ENCODE measurements around the gene TNS3.

The TNS3 gene

DNA sequence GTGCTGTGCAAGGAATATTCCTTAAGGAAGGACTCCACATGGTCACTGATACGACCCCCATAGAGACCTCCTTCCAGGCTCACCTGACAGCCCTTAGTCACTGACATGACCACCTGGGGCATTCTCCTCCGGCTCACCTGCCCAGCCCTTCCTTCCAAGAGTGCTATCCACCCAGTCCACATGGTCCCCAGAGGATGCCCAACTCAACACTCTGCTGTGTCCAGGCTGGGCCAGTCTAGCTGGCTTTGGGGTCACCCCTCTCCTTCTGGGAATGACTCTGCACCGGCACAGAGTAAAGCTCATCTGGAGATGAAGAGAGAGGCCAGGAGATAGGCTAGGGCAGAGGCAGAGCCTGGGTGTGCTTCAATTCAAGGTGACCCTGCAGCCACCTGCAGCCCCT, 300.8 kb downstream of the TNS3 start:
- Histone ChIP-seq H3K9me3 (ENCODE audit: low read length) (no peaks in the 10 kb centered on the region), H3K27me3 (ENCODE audit: insufficient read depth, low read length) (no peaks in the 10 kb centered on the region), H3K4me3 (ENCODE audit: low read length) (no peak overlapping the region), H3K36me3 (ENCODE audit: insufficient read depth, low read length) (peaks cover 27% of the 10 kb centered on the region), H2AFZ (ENCODE audit: low read depth, low read length) (no peak overlapping the region), H3K4me1 (ENCODE audit: insufficient read depth, low read length) (no peaks in the 10 kb centered on the region)

DNA sequence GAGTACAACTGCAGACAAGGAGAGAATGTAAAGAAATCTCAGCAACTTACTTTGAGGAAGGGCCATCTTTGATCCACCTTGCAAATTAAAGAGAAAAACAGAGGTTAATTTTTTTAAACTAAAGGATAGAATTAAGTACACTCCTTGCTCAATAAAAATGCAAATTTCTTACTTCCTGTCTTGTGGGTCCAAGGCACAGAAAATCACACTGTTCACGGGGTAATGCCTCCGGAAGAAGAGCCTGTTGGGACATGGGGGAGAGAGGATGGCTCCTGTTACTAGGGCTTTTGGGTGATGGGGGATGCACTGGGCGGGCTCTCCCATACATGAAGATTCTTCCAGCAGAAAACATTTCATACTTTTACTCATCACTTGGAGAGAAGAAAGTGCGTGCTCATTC, 301.8 kb downstream of the TNS3 start:
- peaks cover 27% of the 10 kb centered on the region for H3K36me3 ChIP-seq (ENCODE audit: insufficient read depth, low read length)
- H3K4me3 ChIP-seq (ENCODE audit: low read length), result no peak overlapping the region
- no peaks in the 10 kb centered on the region for H3K4me1 ChIP-seq (ENCODE audit: insufficient read depth, low read length)
- no peaks in the 10 kb centered on the region for H3K27me3 ChIP-seq (ENCODE audit: insufficient read depth, low read length)
- no peak overlapping the region for H2AFZ ChIP-seq (ENCODE audit: low read depth, low read length)
- no peaks in the 10 kb centered on the region for H3K9me3 ChIP-seq (ENCODE audit: low read length)

DNA sequence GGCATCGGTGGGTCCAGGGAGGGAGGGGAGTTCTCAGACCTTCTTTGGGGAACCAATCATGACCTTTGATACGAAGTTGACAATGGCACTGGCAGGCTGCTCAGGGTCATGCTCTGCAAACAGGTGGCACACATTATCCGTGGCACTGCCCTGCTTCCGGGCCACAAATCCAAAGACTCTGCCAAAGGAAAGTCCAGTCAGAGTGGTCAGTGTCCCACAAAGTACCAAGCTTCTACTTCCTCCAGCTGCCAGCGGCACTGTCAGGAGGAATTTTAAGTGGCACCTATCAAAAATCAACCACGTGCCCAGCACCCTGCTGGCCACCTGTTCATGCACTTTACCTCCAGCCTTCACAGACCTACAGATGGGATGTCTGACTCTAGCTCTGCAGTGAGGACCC, 303.9 kb downstream of the TNS3 start:
- H3K9me3 ChIP-seq (ENCODE audit: low read length), result no peaks in the 10 kb centered on the region
- no peak overlapping the region for H2AFZ ChIP-seq (ENCODE audit: low read depth, low read length)
- peaks cover 16% of the 10 kb centered on the region for H3K36me3 ChIP-seq (ENCODE audit: insufficient read depth, low read length)
- H3K4me3 ChIP-seq (ENCODE audit: low read length), result no peak overlapping the region
- no peaks in the 10 kb centered on the region for H3K27me3 ChIP-seq (ENCODE audit: insufficient read depth, low read length)
- H3K4me1 ChIP-seq (ENCODE audit: insufficient read depth, low read length), result no peaks in the 10 kb centered on the region

DNA sequence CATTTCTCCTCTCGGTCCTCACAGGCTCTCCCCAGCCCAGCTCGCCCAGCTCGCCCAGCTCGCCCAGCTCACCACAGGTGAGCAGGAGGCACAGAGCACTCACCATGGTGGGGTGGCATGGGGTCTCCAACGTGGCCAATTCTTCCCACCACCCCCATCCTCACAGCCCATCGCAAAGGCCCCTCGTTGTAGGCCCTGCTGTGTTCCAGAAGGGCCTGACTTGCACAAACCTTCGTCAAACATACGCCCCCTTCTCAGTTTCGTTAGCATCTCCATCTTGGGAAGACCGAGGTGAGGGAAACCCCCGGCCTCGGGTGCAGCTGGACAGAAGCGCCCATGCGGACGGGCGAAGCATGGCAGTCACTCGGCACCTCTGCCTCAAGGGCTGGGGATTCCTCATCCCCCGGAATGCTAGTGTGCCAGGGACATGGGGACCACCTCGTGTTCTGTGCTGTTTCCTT, 304.6 kb downstream of the TNS3 start:
- H3K9me3 ChIP-seq (ENCODE audit: low read length), result no peaks in the 10 kb centered on the region
- no peaks in the 10 kb centered on the region for H3K27me3 ChIP-seq (ENCODE audit: insufficient read depth, low read length)
- H3K4me3 ChIP-seq (ENCODE audit: low read length), result no peak overlapping the region
- peaks cover 9% of the 10 kb centered on the region for H3K36me3 ChIP-seq (ENCODE audit: insufficient read depth, low read length)
- H2AFZ ChIP-seq (ENCODE audit: low read depth, low read length), result no peak overlapping the region
- no peaks in the 10 kb centered on the region for H3K4me1 ChIP-seq (ENCODE audit: insufficient read depth, low read length)

DNA sequence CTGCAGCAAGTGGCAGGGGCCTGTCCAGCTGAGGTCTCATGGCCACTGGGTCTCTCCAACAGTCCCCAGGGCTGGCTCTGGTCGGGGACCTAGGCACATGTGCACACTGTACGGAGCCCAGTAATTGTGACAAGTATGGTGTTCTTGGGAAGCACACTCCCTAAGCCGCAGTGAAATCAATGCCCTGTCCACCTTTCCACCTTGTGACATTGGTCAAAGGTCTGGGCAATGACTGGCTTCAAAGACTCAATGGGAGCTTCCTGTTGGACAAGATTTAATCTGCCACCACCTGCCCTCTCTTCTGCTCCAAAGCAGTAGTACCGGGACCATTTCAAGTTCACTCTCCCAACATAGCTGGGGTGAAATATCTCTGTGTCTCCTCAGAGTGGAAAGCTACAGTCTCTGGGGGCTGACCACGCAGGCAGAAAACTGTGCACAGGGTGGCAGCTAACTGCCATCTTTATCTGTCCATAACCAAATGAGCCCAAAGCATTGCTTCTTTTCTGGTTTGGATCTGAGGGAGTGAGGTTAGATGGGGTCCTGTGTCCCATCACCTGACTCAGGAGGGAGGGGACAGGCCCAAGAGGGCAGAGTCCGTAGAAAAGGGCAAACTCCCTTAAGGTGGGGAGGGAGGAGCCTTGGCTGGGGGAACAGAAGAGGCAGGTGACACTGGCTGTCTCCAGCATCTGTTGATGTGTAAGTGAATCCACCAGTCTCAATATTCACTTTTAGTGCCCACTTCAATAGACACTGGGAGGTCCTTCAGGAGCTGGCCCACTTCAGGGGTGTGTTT, 307.7 kb downstream of the TNS3 start:
- H3K4me1 ChIP-seq (ENCODE audit: insufficient read depth, low read length), result no peaks in the 10 kb centered on the region
- H3K36me3 ChIP-seq (ENCODE audit: insufficient read depth, low read length), result peaks cover 5% of the 10 kb centered on the region
- no peak overlapping the region for H2AFZ ChIP-seq (ENCODE audit: low read depth, low read length)
- H3K9me3 ChIP-seq (ENCODE audit: low read length), result no peaks in the 10 kb centered on the region
- no peaks in the 10 kb centered on the region for H3K27me3 ChIP-seq (ENCODE audit: insufficient read depth, low read length)
- no peak overlapping the region for H3K4me3 ChIP-seq (ENCODE audit: low read length)

DNA sequence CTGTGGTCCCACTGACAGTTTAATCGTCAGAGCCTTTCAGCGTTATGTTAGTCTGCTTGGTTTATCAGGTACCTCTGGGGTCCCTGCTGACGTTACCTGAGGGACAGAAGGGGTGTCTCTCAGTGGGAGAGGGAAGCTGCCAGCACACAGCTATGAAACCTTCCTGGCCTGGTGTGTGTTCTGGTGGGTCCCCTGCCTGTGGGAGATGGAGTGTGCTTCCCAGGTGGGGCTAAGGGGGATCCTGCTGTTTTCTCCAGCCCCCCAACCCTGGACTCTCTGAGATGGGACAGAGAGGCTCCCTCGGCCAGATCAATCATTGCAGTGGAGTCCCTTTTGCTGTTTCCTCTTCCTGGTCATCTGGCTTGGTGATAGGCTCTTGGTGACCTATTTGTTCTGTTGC, 308.8 kb downstream of the TNS3 start:
- H3K4me1 ChIP-seq (ENCODE audit: insufficient read depth, low read length), result no peaks in the 10 kb centered on the region
- peaks cover 5% of the 10 kb centered on the region for H3K36me3 ChIP-seq (ENCODE audit: insufficient read depth, low read length)
- no peak overlapping the region for H3K4me3 ChIP-seq (ENCODE audit: low read length)
- H3K9me3 ChIP-seq (ENCODE audit: low read length), result peaks cover 1% of the 10 kb centered on the region
- H3K27me3 ChIP-seq (ENCODE audit: insufficient read depth, low read length), result no peaks in the 10 kb centered on the region
- H2AFZ ChIP-seq (ENCODE audit: low read depth, low read length), result no peak overlapping the region

DNA sequence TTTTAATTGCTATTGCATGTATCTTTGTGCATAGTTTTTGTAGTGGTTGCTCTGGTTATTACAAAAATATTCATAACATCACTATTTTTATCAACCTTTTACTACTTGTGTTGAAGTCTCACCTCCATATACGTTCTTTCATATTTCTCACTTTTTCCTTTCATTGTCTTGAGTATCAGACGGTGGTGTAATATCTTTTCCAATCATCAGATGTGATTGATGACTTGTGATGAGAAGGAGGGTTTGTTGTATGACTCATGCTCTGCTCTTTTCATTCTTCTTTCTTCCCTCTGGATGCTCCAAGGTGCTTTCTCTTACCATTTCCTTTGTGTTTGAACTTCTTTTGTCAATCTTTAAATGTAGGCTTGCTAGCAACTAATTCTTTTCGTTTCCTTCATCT, 310.2 kb downstream of the TNS3 start:
- Histone ChIP-seq H3K27me3 (ENCODE audit: insufficient read depth, low read length) (no peaks in the 10 kb centered on the region), H3K36me3 (ENCODE audit: insufficient read depth, low read length) (peaks cover 2% of the 10 kb centered on the region), H3K4me3 (ENCODE audit: low read length) (no peak overlapping the region), H3K4me1 (ENCODE audit: insufficient read depth, low read length) (no peaks in the 10 kb centered on the region), H3K9me3 (ENCODE audit: low read length) (peaks cover 4% of the 10 kb centered on the region), H2AFZ (ENCODE audit: low read depth, low read length) (no peak overlapping the region)

DNA sequence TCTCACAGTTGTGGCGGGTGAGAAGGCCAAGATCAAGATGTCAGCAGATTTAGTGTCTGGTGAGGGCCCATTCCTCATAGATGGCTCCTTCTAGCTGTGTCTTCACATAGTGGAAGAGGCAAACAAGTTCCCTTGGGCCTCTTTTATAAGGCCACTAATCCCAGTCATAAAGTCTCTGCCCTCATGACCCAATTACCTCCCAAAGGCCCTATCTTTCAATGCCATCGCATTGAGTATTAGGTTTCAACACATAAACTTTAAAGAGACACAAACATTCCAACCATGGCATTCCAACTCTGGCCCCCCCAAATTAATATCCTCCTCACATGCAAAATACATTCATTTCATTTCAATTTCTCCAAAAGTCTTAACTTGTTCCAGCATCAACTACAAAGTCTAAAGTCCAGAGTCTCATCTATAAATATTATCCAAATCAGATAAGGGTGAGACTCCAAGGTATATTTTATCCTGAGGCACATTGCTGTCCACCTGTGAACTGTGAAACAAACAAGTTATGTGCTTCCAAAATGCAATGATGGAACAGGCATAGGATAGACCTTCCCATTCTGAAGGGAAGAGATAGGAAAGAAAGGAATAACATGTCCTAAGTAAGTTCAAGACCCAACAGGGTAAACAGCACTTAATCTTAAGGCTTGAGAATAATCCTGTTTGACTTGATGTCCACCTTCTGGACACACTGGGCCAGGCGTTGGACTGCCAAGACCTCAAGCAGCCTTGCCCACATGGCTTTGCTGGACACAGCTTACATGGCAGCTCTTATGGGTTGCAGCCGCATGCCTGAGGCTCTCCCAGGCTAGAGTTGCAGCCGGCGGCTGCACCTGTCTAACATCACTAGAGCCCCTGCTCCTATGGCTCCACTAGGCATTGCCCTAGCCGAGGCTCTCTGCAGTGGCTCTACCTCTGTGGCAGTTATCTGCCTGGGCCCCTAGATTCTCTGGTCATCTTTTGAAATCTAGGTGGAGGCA, 312.8 kb downstream of the TNS3 start:
- H3K36me3 ChIP-seq (ENCODE audit: insufficient read depth, low read length), result no peaks in the 10 kb centered on the region
- H3K4me3 ChIP-seq (ENCODE audit: low read length), result no peak overlapping the region
- H3K27me3 ChIP-seq (ENCODE audit: insufficient read depth, low read length), result no peaks in the 10 kb centered on the region
- peaks cover 2% of the 10 kb centered on the region for H3K4me1 ChIP-seq (ENCODE audit: insufficient read depth, low read length)
- no peak overlapping the region for H2AFZ ChIP-seq (ENCODE audit: low read depth, low read length)
- H3K9me3 ChIP-seq (ENCODE audit: low read length), result peaks cover 4% of the 10 kb centered on the region

DNA sequence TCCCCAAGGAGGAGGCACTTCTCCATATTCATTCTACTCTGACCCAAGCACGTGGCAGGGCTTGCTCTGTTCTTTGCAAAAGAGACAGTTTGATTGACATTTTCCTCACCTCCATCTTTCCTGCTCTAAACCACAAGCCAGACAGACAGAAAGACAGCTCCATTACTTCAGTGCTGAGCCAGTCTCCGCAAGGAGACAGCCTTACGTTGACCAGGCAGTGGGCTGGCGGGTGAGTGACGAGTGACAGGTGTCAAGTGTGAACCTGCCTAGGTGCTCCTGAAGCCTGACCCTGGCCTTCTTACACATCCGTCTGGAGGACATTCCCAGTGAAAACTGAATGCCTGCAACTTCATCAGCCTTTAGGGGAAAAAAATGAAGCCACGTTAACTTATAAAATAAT, 314.6 kb downstream of the TNS3 start:
- H2AFZ ChIP-seq (ENCODE audit: low read depth, low read length), result no peak overlapping the region
- H3K4me1 ChIP-seq (ENCODE audit: insufficient read depth, low read length), result peaks cover 2% of the 10 kb centered on the region
- H3K9me3 ChIP-seq (ENCODE audit: low read length), result peaks cover 4% of the 10 kb centered on the region
- no peak overlapping the region for H3K4me3 ChIP-seq (ENCODE audit: low read length)
- H3K27me3 ChIP-seq (ENCODE audit: insufficient read depth, low read length), result no peaks in the 10 kb centered on the region
- no peaks in the 10 kb centered on the region for H3K36me3 ChIP-seq (ENCODE audit: insufficient read depth, low read length)

DNA sequence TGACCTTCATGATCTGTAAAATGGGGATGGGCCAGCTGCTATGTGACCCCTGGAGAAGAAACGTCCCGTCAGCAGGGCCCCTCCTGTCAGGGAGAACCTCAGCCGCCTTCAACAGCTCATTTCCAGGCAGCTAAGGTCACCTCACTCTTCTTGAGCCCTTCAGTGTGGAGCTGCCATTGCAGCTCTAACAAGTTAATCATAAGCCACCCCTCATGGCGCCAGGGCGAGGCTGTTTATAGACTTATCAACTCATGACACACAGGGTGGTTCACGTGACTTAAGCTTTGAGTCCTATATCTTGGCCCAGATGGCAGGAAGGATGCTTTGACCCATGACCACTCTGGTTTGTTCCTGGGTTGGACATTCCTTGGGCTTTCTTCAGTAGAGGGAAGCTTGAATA, 315.1 kb downstream of the TNS3 start:
- H3K9me3 ChIP-seq (ENCODE audit: low read length), result peaks cover 4% of the 10 kb centered on the region
- no peaks in the 10 kb centered on the region for H3K27me3 ChIP-seq (ENCODE audit: insufficient read depth, low read length)
- H3K36me3 ChIP-seq (ENCODE audit: insufficient read depth, low read length), result no peaks in the 10 kb centered on the region
- H2AFZ ChIP-seq (ENCODE audit: low read depth, low read length), result no peak overlapping the region
- H3K4me3 ChIP-seq (ENCODE audit: low read length), result no peak overlapping the region
- H3K4me1 ChIP-seq (ENCODE audit: insufficient read depth, low read length), result peaks cover 2% of the 10 kb centered on the region

DNA sequence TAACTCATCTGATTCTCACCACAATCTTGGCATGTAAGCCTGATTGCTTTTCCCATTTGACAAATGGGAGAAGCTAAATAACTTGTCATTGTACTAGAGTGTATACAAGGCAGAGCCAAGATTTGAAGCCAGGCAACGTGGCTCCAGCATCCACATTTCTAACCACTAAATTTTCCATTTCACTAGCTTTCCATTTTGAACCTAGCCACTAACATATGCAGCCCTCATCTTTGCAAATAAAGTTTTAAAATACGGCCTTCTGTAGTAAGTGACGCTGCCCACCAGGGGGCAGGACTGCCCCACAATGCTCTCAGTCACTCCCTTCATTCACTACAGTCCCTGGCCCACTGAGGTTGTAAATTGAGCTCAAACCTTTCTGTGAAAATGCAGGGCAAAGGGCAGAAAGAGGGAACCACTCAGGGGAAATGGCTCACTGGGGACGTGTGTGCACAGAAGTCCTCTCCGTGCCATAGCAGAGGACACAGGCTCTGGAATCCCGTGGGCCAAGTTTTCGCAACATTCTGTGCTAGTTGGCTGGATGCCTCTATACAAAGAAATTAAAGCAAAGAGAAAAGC, 315.7 kb downstream of the TNS3 start:
- Histone ChIP-seq H2AFZ (ENCODE audit: low read depth, low read length) (no peak overlapping the region), H3K36me3 (ENCODE audit: insufficient read depth, low read length) (no peaks in the 10 kb centered on the region), H3K4me3 (ENCODE audit: low read length) (no peak overlapping the region), H3K27me3 (ENCODE audit: insufficient read depth, low read length) (no peaks in the 10 kb centered on the region), H3K4me1 (ENCODE audit: insufficient read depth, low read length) (peaks cover 2% of the 10 kb centered on the region), H3K9me3 (ENCODE audit: low read length) (peaks cover 4% of the 10 kb centered on the region)

DNA sequence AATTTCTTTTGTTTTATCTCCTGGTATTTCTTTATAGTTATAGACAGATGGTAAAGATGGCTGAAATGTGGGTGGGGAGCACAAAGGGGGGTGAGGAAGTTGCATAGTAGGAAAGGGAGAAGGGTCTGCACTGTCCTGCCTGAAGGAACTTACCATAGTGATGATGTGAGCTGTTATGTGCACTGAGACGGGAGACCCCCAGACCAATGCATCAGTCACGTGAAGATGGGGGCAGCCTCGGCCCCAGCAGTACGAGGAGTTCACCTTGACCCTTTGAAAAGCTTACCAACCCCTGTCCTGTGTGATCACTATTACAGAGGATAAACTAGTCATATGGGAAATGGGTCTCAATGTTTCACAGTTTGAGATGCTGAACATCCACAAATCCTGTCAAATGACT, 316.3 kb downstream of the TNS3 start:
- peaks cover 2% of the 10 kb centered on the region for H3K4me1 ChIP-seq (ENCODE audit: insufficient read depth, low read length)
- H2AFZ ChIP-seq (ENCODE audit: low read depth, low read length), result no peak overlapping the region
- H3K4me3 ChIP-seq (ENCODE audit: low read length), result no peak overlapping the region
- no peaks in the 10 kb centered on the region for H3K36me3 ChIP-seq (ENCODE audit: insufficient read depth, low read length)
- no peaks in the 10 kb centered on the region for H3K27me3 ChIP-seq (ENCODE audit: insufficient read depth, low read length)
- peaks cover 4% of the 10 kb centered on the region for H3K9me3 ChIP-seq (ENCODE audit: low read length)
